IMR-90 (cell line): Measurements from ENCODE around the gene ZNF529. TPM values are rescaled to one million over a fixed set of nuclear protein-coding genes. Genes with fewer than 3 reads are reported as not detected.

Source experiments
- ATAC-seq: fragments of 200-7000 bp; cut with Tn5 transposase; 2 replicates; pipeline ENCODE4 v1.9.1; 2020; ENCODE audit warnings: low read depth, mild to moderate bottlenecking, moderate library complexity
- BruUV-seq: library from RNA; stranded (reverse); fragments of 400-500 nt; replicated peaks from 2 replicates; lab custom pipeline; 2021; lab: Mats Ljungman, UMichigan
- CTCF ChIA-PET: fragments of 300-600 bp; formaldehyde crosslinking; extraction: SDS; loops from one replicate; lab custom pipeline; 2021; ENCODE audit warnings: antibody characterized with exemption; lab: Yijun Ruan, JAX
- POLR2A ChIA-PET: fragments of 300-600 bp; sonication (Branson Sonifier 250); formaldehyde crosslinking; loops from one replicate; lab custom pipeline; 2022; ENCODE audit warnings: antibody characterized with exemption; ENCODE audit not compliant: unreplicated experiment; lab: Charles Lee
- DNase-seq: peaks from one replicate; pipeline ENCODE4 v3.0.0; 2013
- H2AFZ ChIP-seq: replicated peaks from 2 replicates; pipeline ENCODE3; 2013; ENCODE audit warnings: low read length, mild to moderate bottlenecking; ENCODE audit not compliant: poor library complexity
- H2AK5ac ChIP-seq: 2 replicates; pipeline ENCODE4 v1.6.1; 2013; ENCODE audit warnings: low read depth, low read length, inconsistent platforms
- H2AK9ac ChIP-seq: replicated peaks from 2 replicates; pipeline ENCODE3; 2013; ENCODE audit warnings: mild to moderate bottlenecking, low read depth, low read length, moderate library complexity; ENCODE audit not compliant: poor library complexity
- H2BK120ac ChIP-seq: 2 replicates; pipeline ENCODE4 v1.6.1; 2013; ENCODE audit warnings: low read depth, low read length, inconsistent platforms
- H2BK15ac ChIP-seq: 3 replicates; pipeline ENCODE4 v1.6.1; 2013; ENCODE audit warnings: low read depth, low read length, inconsistent platforms
- H2BK20ac ChIP-seq: 2 replicates; pipeline ENCODE4 v1.6.1; 2013; ENCODE audit warnings: low read depth, mild to moderate bottlenecking, inconsistent platforms, low read length, moderate library complexity
- H2BK5ac ChIP-seq: 2 replicates; pipeline ENCODE4 v1.6.1; 2013; ENCODE audit warnings: mild to moderate bottlenecking, low read depth, low read length, inconsistent platforms; ENCODE audit not compliant: poor library complexity, severe bottlenecking
- H3K14ac ChIP-seq: replicated peaks from 2 replicates; pipeline ENCODE4 v1.6.1; 2013; ENCODE audit warnings: low read depth, low read length, inconsistent platforms
- H3K18ac ChIP-seq: 2 replicates; pipeline ENCODE4 v1.6.1; 2013; ENCODE audit warnings: low read depth, low read length, control low read depth
- H3K23ac ChIP-seq: 2 replicates; pipeline ENCODE4 v1.6.1; 2013; ENCODE audit warnings: low read depth, low read length, inconsistent platforms
- H3K27ac ChIP-seq: 2 replicates; pipeline ENCODE4 v1.5.1; 2013; ENCODE audit warnings: mild to moderate bottlenecking, control low read depth, low read length; ENCODE audit not compliant: insufficient read depth
- H3K27me3 ChIP-seq: 2 replicates; pipeline ENCODE4 v1.6.1; 2013; ENCODE audit warnings: low read length; ENCODE audit not compliant: control insufficient read depth, insufficient read depth
- H3K36me3 ChIP-seq: 2 replicates; pipeline ENCODE4 v1.6.1; 2013; ENCODE audit warnings: low read length, mixed read lengths; ENCODE audit not compliant: control insufficient read depth, insufficient read depth
- H3K4ac ChIP-seq: 2 replicates; pipeline ENCODE4 v1.6.1; 2013; ENCODE audit warnings: low read depth, low read length, inconsistent platforms
- H3K4me1 ChIP-seq: 2 replicates; pipeline ENCODE4 v1.6.1; 2013; ENCODE audit warnings: low read length, mixed read lengths; ENCODE audit not compliant: control insufficient read depth, insufficient read depth
- H3K4me2 ChIP-seq: 2 replicates; pipeline ENCODE4 v1.6.1; 2013; ENCODE audit warnings: low read depth, mild to moderate bottlenecking, control low read depth, low read length, moderate library complexity
- H3K4me3 ChIP-seq: 2 replicates; pipeline ENCODE4 v1.5.1; 2013; ENCODE audit warnings: low read depth, mild to moderate bottlenecking, control low read depth, low read length, moderate library complexity; ENCODE audit not compliant: insufficient read depth
- H3K56ac ChIP-seq: 2 replicates; pipeline ENCODE4 v1.6.1; 2013; ENCODE audit warnings: low read length, inconsistent platforms; ENCODE audit not compliant: insufficient read depth; ENCODE audit errors: extremely low read depth
- H3K79me1 ChIP-seq, 2 experiments: 2 replicates each; pipeline ENCODE4 v1.6.1; 2013; ENCODE audit warnings: low read length in 2 of 2, inconsistent platforms in 1 of 2, low read depth in 1 of 2
- H3K9ac ChIP-seq: 2 replicates; pipeline ENCODE4 v1.6.1; 2013; ENCODE audit warnings: low read depth, low read length, control low read depth
- H3K9me1 ChIP-seq: 2 replicates; pipeline ENCODE4 v1.6.1; 2013; ENCODE audit warnings: low read length, inconsistent platforms; ENCODE audit not compliant: insufficient read depth
- H3K9me3 ChIP-seq: 2 replicates; pipeline ENCODE4 v1.6.1; 2013; ENCODE audit warnings: low read length; ENCODE audit not compliant: control insufficient read depth, insufficient read depth
- H4K20me1 ChIP-seq: 2 replicates; pipeline ENCODE4 v1.6.1; 2013; ENCODE audit warnings: low read length, inconsistent platforms; ENCODE audit not compliant: insufficient read depth
- H4K5ac ChIP-seq: 2 replicates; pipeline ENCODE4 v1.6.1; 2013; ENCODE audit warnings: mild to moderate bottlenecking, low read depth, low read length, control low read depth
- H4K8ac ChIP-seq, 2 experiments: 2 replicates each; pipeline ENCODE4 v1.6.1; 2013; ENCODE audit warnings: low read depth in 2 of 2, low read length in 2 of 2, control low read depth in 1 of 2, inconsistent platforms in 1 of 2
- H4K91ac ChIP-seq: 2 replicates; pipeline ENCODE4 v1.6.1; 2013; ENCODE audit warnings: low read depth, low read length, inconsistent platforms; ENCODE audit not compliant: insufficient read depth
- CEBPB ChIP-seq: IDR thresholded peaks from 2 replicates; pipeline ENCODE4 v1.6.1; 2012; ENCODE audit warnings: low read depth, low read length, improper control_type of control experiment
- CHD1 ChIP-seq: IDR thresholded peaks from 2 replicates; pipeline ENCODE4 v1.6.1; 2012; ENCODE audit warnings: low read depth, low read length, improper control_type of control experiment
- FOS ChIP-seq: fragments of 150-350 bp; IDR thresholded peaks from 2 replicates; pipeline ENCODE4 v1.6.1; 2016; ENCODE audit warnings: low read depth, low read length
- MAZ ChIP-seq: IDR thresholded peaks from 2 replicates; pipeline ENCODE4 v1.6.1; 2012; ENCODE audit warnings: low read depth, mild to moderate bottlenecking, low read length, improper control_type of control experiment, moderate library complexity, borderline replicate concordance
- NFE2L2 ChIP-seq: fragments of 150-350 bp; IDR thresholded peaks from 2 replicates; pipeline ENCODE4 v1.6.1; 2016; ENCODE audit warnings: low read depth, mild to moderate bottlenecking, low read length
- POLR2A ChIP-seq: IDR thresholded peaks from 2 replicates; pipeline ENCODE4 v1.6.1; 2012; ENCODE audit warnings: mild to moderate bottlenecking, low read depth, low read length
- RCOR1 ChIP-seq: IDR thresholded peaks from 2 replicates; pipeline ENCODE4 v1.6.1; 2012; ENCODE audit warnings: mild to moderate bottlenecking, low read length, improper control_type of control experiment; ENCODE audit not compliant: insufficient replicate concordance
- RFX5 ChIP-seq: IDR thresholded peaks from 2 replicates; pipeline ENCODE4 v1.8.0; 2012; ENCODE audit warnings: low read depth, mild to moderate bottlenecking, low read length, moderate library complexity
- SMC3 ChIP-seq: fragments of 150-350 bp; IDR thresholded peaks from 2 replicates; pipeline ENCODE4 v1.6.1; 2016; ENCODE audit warnings: low read depth, mild to moderate bottlenecking, antibody characterized with exemption, low read length, moderate library complexity
- WGBS, 2 experiments: methylation state at CpG; one replicate each; pipeline versions ENCODE4 v1.1.5 to v1.1.7; 2013; ENCODE audit warnings: missing lambda C conversion rate in 2 of 2; ENCODE audit not compliant: insufficient read length in 1 of 2; ENCODE audit errors: extremely low coverage in 2 of 2; 5-methylcytosine and 5-hydroxymethylcytosine counted together
- dilution Hi-C: fragments of 300-500 bp; cut with HindIII; formaldehyde crosslinking; loops from one replicate; pipeline ENCODE4 v1.14.3; 2018; ENCODE audit warnings: low sequenced_read_pairs; ENCODE audit not compliant: unreplicated experiment
- in situ Hi-C: fragments of 300-500 bp; cut with MboI; formaldehyde crosslinking; loops from 3 replicates; pipeline ENCODE4 v1.14.3; 2019; ENCODE audit warnings: low sequenced_read_pairs, inconsistent platforms, mixed read lengths
- intact Hi-C: fragments of 100-400 bp; cut with micrococcal nuclease; formaldehyde crosslinking; loops from 2 replicates; pipeline ENCODE4 v1.10.0; 2022
- polyA plus RNA-seq, 3 experiments: library from polyadenylated mRNA; depleted of rRNA; stranded (reverse); fragments of >200 nt; gene quantifications; 2 replicates each; pipeline ENCODE4 v1.2.3, GENCODE V29; 2012; ENCODE audit warnings: low replicate concordance in 1 of 3
- total RNA-seq: library from RNA; depleted of rRNA; stranded (reverse); fragments of >200 nt; gene quantifications from 2 replicates; pipeline ENCODE4 v1.2.3, GENCODE V29; 2012

Gene ZNF529
- total and polyA plus RNA-seq, 2 of the 4 experiments (the other 2 are of a cell fraction) = 2.4 to 6.8 TPM

DNA sequence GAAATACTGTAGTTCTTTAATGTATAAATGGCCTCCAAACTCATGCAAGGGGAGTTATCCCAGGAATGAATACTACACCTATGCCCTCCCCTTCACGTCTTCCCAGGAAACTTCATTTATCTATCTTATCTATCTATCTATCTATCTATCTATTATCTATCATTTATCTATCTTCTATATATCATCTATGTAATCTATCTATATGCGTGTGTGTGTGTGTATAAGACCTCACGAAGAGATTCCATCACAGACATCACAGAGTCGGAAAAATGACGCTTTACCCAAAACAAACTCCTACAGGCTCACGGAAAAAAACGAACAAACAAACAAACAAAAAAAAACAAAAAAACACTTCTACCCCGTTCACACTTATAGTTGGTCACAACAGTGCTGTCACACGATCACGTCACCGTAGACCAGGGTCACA is 486 bp downstream of the ZNF529 start:
- peak overlapping the region; percentile 93 for H3K14ac ChIP-seq
- no peaks in the 10 kb centered on the region for H3K27me3 ChIP-seq
- ChIA-PET POLR2A (no interaction called here), CTCF (no interaction called here)
- peaks cover 2% of the 10 kb centered on the region; the same call in 1 of the 2 replicates for H3K4me1 ChIP-seq
- dilution Hi-C loops (no loop called here), in situ Hi-C loops (no loop called here), intact Hi-C loops (loop anchor here (2.0 kb wide), 1 partner anchor 32 kb away; the partner anchor contains the start of gene ZNF382)
- no peak for ATAC-seq
- TSS peak; percentile 59 for BruUV-seq
- peaks cover 16 to 29% of the 10 kb centered on the region in 2 experiments for H3K79me1 ChIP-seq
- H3K27ac ChIP-seq = peak overlapping the region; percentile 53
- H2AK9ac ChIP-seq = no peak overlapping the region
- WGBS, 2 experiments = 0% methylated on average over 4 of the region's 11 CpGs; no CpG with 5 or more reads in 1 of the 2 experiments
- H3K4me2 ChIP-seq = peak overlapping the region; percentile 96
- peaks cover 19% of the 10 kb centered on the region for H3K36me3 ChIP-seq
- peak overlapping the region; percentile 88; the same call in 1 of the 2 replicates for H4K91ac ChIP-seq
- H4K5ac ChIP-seq = peak overlapping the region; percentile 15
- H3K9ac ChIP-seq = peak overlapping the region; percentile 69
- TF ChIP-seq FOS (no peak), CEBPB (no peak), NFE2L2 (no peak), RCOR1 (no peak), SMC3 (no peak), RFX5 (no peak), CHD1 (no peak), MAZ (no peak), POLR2A (no peak)
- peak overlapping the region; percentile 57 to 89 for H4K8ac ChIP-seq
- 0 out of 2 replicates have a peak overlapping the region, but pooled peaks have one; percentile 10 for H2AK5ac ChIP-seq
- H3K4ac ChIP-seq = peak overlapping the region; percentile 94
- no peak for DNase-seq
- peak overlapping the region; percentile 58 for H3K4me3 ChIP-seq
- no peak overlapping the region for H2BK15ac ChIP-seq
- H3K56ac ChIP-seq = no peak overlapping the region
- H2BK120ac ChIP-seq = no peak overlapping the region
- H4K20me1 ChIP-seq = no peaks in the 10 kb centered on the region
- no peak overlapping the region for H2BK20ac ChIP-seq
- H3K18ac ChIP-seq = no peak overlapping the region
- peaks cover 17% of the 10 kb centered on the region for H3K9me3 ChIP-seq
- H2AFZ ChIP-seq = peak overlapping the region; percentile 98
- H2BK5ac ChIP-seq = peak overlapping the region; percentile 59
- no peaks in the 10 kb centered on the region for H3K9me1 ChIP-seq
- peak overlapping the region; percentile 28; the same call in 1 of the 2 replicates for H3K23ac ChIP-seq
